Loucy (cell line): ENCODE measurements around the gene ZNF75A.

Source experiments
- H2AFZ ChIP-seq: fragments of 200-600 bp; sonication (generic); 2 replicates; pipeline ENCODE4 v1.6.0; 2016; ENCODE audit warnings: antibody characterized with exemption, mild to moderate bottlenecking, low read length, moderate library complexity
- H3F3A ChIP-seq: fragments of 200-600 bp; 2 replicates; pipeline ENCODE4 v1.6.0; 2016; ENCODE audit warnings: antibody characterized with exemption, low read depth, mild to moderate bottlenecking
- H3K27me3 ChIP-seq: fragments of 200-600 bp; sonication (generic); 2 replicates; pipeline ENCODE4 v1.6.1; 2014; ENCODE audit warnings: low read length, mild to moderate bottlenecking; ENCODE audit not compliant: insufficient read depth, poor library complexity, severe bottlenecking
- H3K36me3 ChIP-seq: fragments of 200-600 bp; sonication (generic); 2 replicates; pipeline ENCODE4 v1.6.1; 2016; ENCODE audit warnings: low read length; ENCODE audit not compliant: insufficient read depth
- H3K4me1 ChIP-seq: fragments of 200-600 bp; sonication (generic); 2 replicates; pipeline ENCODE4 v1.5.1; 2014; ENCODE audit warnings: low read length, mild to moderate bottlenecking; ENCODE audit not compliant: insufficient read depth, poor library complexity, severe bottlenecking
- H3K4me2 ChIP-seq: fragments of 200-600 bp; sonication (generic); 2 replicates; pipeline ENCODE4 v1.6.0; 2014; ENCODE audit warnings: antibody characterized with exemption, low read length, low read depth, mild to moderate bottlenecking; ENCODE audit not compliant: poor library complexity, severe bottlenecking
- H3K4me3 ChIP-seq: fragments of 200-600 bp; sonication (generic); 2 replicates; pipeline ENCODE4 v1.5.1; 2014; ENCODE audit warnings: low read length, mild to moderate bottlenecking, mixed read lengths; ENCODE audit not compliant: poor library complexity, severe bottlenecking
- H3K79me2 ChIP-seq: fragments of 200-600 bp; sonication (generic); 2 replicates; pipeline ENCODE4 v1.6.1; 2014; ENCODE audit warnings: low read length; ENCODE audit not compliant: insufficient read depth
- H3K9ac ChIP-seq: fragments of 200-600 bp; sonication (generic); 2 replicates; pipeline ENCODE4 v1.6.0; 2014; ENCODE audit warnings: mild to moderate bottlenecking, low read depth, low read length, moderate library complexity; ENCODE audit not compliant: poor library complexity, severe bottlenecking
- H3K9me2 ChIP-seq: fragments of 200-600 bp; sonication (generic); replicated peaks from 2 replicates; pipeline ENCODE4 v1.6.1; 2016; ENCODE audit warnings: low read depth, low read length, mixed read lengths
- H3K9me3 ChIP-seq: fragments of 200-600 bp; sonication (generic); 2 replicates; pipeline ENCODE4 v1.6.1; 2014; ENCODE audit warnings: mild to moderate bottlenecking, antibody characterized with exemption, low read length, low read depth; ENCODE audit not compliant: insufficient read depth
- H4K20me1 ChIP-seq: fragments of 200-600 bp; sonication (generic); 2 replicates; pipeline ENCODE4 v1.6.0; 2014; ENCODE audit warnings: antibody characterized with exemption, low read length, mild to moderate bottlenecking; ENCODE audit not compliant: insufficient read depth, poor library complexity, severe bottlenecking
- EZH2phosphoT487 ChIP-seq: fragments of 200-600 bp; IDR thresholded peaks from 2 replicates; pipeline ENCODE4 v1.6.1; 2018; ENCODE audit warnings: antibody characterized with exemption, mild to moderate bottlenecking, moderate library complexity, borderline replicate concordance
- TF ChIP-seq, protein P1 (sequence below): fragments of 200-600 bp; sonication (generic); conservative IDR thresholded peaks from 2 replicates; pipeline ENCODE4 v1.5.1; 2014; ENCODE audit warnings: mild to moderate bottlenecking, antibody characterized with exemption, low read length

ZNF75A gene

DNA sequence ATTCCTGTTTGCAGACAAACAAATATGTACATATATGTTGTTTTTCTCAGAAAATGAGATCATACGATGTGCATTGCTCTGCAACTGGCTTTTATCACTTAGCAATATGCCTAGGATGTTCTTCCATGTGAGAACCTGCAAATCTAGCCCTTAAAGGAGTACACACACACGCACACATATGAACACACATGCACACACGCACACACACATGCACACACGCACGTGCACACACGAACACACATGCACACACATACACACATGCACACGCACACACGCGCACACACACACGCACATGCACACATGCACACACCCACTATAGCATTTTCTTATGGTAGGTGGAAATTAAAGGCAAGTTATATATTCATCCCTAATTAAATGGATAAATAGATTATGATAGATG, 42.3 kb downstream of the ZNF75A start:
- Histone ChIP-seq H3K79me2 (no peaks in the 10 kb centered on the region), H4K20me1 (no peaks in the 10 kb centered on the region), H3K4me1 (no peaks in the 10 kb centered on the region), H3K4me2 (no peak overlapping the region), H2AFZ (no peak overlapping the region), H3K4me3 (no peak overlapping the region), H3K36me3 (no peaks in the 10 kb centered on the region), H3F3A (no peaks in the 10 kb centered on the region), H3K9me3 (no peaks in the 10 kb centered on the region), H3K9me2 (no peaks in the 10 kb centered on the region), H3K9ac (no peak overlapping the region), H3K27me3 (no peaks in the 10 kb centered on the region)
- TF ChIP-seq, protein P1, sequence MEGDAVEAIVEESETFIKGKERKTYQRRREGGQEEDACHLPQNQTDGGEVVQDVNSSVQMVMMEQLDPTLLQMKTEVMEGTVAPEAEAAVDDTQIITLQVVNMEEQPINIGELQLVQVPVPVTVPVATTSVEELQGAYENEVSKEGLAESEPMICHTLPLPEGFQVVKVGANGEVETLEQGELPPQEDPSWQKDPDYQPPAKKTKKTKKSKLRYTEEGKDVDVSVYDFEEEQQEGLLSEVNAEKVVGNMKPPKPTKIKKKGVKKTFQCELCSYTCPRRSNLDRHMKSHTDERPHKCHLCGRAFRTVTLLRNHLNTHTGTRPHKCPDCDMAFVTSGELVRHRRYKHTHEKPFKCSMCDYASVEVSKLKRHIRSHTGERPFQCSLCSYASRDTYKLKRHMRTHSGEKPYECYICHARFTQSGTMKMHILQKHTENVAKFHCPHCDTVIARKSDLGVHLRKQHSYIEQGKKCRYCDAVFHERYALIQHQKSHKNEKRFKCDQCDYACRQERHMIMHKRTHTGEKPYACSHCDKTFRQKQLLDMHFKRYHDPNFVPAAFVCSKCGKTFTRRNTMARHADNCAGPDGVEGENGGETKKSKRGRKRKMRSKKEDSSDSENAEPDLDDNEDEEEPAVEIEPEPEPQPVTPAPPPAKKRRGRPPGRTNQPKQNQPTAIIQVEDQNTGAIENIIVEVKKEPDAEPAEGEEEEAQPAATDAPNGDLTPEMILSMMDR = no peak
- no peak for TF ChIP-seq EZH2phosphoT487

DNA sequence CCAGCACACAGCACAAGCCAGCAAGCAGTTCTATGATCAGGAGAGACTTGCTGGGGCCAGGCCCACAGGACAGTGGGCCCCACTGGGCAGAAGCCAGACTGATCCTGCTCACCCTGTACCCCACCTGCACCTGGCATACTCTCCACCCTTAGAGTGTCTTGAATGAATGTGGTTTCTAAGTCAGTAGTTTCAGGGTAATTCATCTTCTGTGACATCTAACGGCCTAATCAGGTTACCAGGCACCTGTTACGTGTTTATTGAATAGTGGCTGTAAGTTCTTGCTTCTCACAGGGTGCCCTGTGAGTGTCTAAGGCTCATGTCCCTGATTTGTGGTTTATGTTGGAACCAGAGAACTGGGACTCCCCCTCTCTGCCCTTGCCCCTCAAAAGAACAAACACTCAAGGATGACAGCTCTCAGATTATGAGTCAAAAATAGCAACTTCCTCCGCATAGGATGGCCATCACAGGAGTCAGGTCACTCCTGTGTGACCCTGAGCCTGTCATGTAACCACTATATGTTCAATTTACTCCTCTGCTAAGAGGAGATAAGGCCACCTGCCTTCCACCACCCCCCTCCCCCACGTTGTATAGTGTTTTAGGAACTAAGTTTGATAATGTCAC, 43.4 kb downstream of the ZNF75A start:
- Histone ChIP-seq H3K79me2 (no peaks in the 10 kb centered on the region), H3K27me3 (no peaks in the 10 kb centered on the region), H3K4me1 (no peaks in the 10 kb centered on the region), H3K9ac (no peak overlapping the region), H3K4me2 (no peak overlapping the region), H3K9me3 (no peaks in the 10 kb centered on the region), H4K20me1 (no peaks in the 10 kb centered on the region), H3F3A (no peaks in the 10 kb centered on the region), H3K9me2 (no peaks in the 10 kb centered on the region), H3K36me3 (no peaks in the 10 kb centered on the region), H3K4me3 (no peak overlapping the region), H2AFZ (no peak overlapping the region)
- no peak for TF ChIP-seq EZH2phosphoT487
- TF ChIP-seq, protein P1 = no peak

DNA sequence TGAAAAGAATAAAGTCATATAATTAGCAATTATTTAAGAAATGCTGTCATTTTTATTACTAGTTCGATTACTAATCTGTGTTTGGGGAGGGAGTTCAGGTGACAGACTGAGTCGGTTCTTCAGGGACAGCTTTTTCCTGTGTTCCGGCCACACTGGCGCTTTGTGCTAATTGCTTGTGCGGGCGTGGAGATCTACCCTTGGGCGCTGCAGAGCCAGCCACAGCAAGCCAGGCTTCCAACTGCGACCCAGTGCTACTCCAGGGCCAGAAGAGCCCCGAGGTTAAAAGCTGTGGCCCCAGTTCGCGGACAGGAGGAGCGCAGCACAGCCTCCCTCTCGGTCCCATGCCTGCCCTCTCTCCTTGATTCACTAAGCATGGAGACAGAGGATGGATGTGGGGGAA, 43.9 kb downstream of the ZNF75A start:
- Histone ChIP-seq H3K9me3 (no peaks in the 10 kb centered on the region), H3K9me2 (no peaks in the 10 kb centered on the region), H3K27me3 (no peaks in the 10 kb centered on the region), H2AFZ (no peak overlapping the region), H3K79me2 (no peaks in the 10 kb centered on the region), H3F3A (no peaks in the 10 kb centered on the region), H3K4me2 (no peak overlapping the region), H3K9ac (no peak overlapping the region), H3K4me1 (no peaks in the 10 kb centered on the region), H3K36me3 (no peaks in the 10 kb centered on the region), H3K4me3 (no peak overlapping the region), H4K20me1 (no peaks in the 10 kb centered on the region)
- no peak for TF ChIP-seq EZH2phosphoT487
- TF ChIP-seq, protein P1 = no peak
